SK-N-SH treated with all-trans-retinoic acid at 6 μM for 48 hours (cell line): ENCODE data around the gene TOP2B.

Experiments
- ATAC-seq: fragments of 200-7000 bp; cut with Tn5 transposase; 3 replicates; pipeline ENCODE4 v1.9.1; 2020; ENCODE audit warnings: mild to moderate bottlenecking, moderate library complexity
- ARNTL ChIP-seq: fragments of 450-650 bp; formaldehyde crosslinking; IDR thresholded peaks from 2 replicates; pipeline ENCODE4 v1.5.0; 2020; ENCODE audit warnings: low read depth, mild to moderate bottlenecking, moderate library complexity, borderline replicate concordance
- BACH2 ChIP-seq: fragments of 250-450 bp; sonication (Bioruptor Pico); IDR thresholded peaks from 2 replicates; pipeline ENCODE4 v1.9.0; 2021; ENCODE audit warnings: mild to moderate bottlenecking, borderline replicate concordance
- CREB5 ChIP-seq: fragments of 250-450 bp; sonication (Bioruptor Pico); IDR thresholded peaks from 2 replicates; pipeline ENCODE4 v1.5.1; 2020; ENCODE audit warnings: low read depth, mild to moderate bottlenecking, moderate library complexity
- CSDC2 ChIP-seq: fragments of 250-450 bp; sonication (Bioruptor Pico); IDR thresholded peaks from 2 replicates; pipeline ENCODE4 v1.5.0; 2020; ENCODE audit warnings: mild to moderate bottlenecking, moderate library complexity
- CSRNP3 ChIP-seq: fragments of 250-450 bp; sonication (Bioruptor Pico); IDR thresholded peaks from 2 replicates; pipeline ENCODE4 v1.5.1; 2021; ENCODE audit warnings: mild to moderate bottlenecking, moderate library complexity
- ESRRG ChIP-seq: fragments of 250-450 bp; sonication (Bioruptor Pico); IDR thresholded peaks from 2 replicates; pipeline ENCODE4 v1.6.1; 2021; ENCODE audit warnings: mild to moderate bottlenecking
- GLIS3 ChIP-seq: fragments of 250-450 bp; sonication (Bioruptor Pico); IDR thresholded peaks from 2 replicates; pipeline ENCODE4 v1.5.0; 2020; ENCODE audit warnings: mild to moderate bottlenecking, moderate library complexity
- ISL1 ChIP-seq: fragments of 250-450 bp; sonication (Bioruptor Pico); IDR thresholded peaks from 2 replicates; pipeline ENCODE4 v2.1.2; 2022; ENCODE audit warnings: mild to moderate bottlenecking, moderate library complexity
- OSR1 ChIP-seq: fragments of 250-450 bp; sonication (Bioruptor Pico); IDR thresholded peaks from 2 replicates; pipeline ENCODE4 v1.8.0; 2022; ENCODE audit warnings: moderate library complexity, mild to moderate bottlenecking, inconsistent platforms
- RARB ChIP-seq: fragments of 250-450 bp; sonication (Bioruptor Pico); IDR thresholded peaks from 2 replicates; pipeline ENCODE4 v1.8.0; 2021; ENCODE audit warnings: mild to moderate bottlenecking, moderate library complexity
- SNAI2 ChIP-seq: fragments of 250-450 bp; sonication (Bioruptor Pico); IDR thresholded peaks from 2 replicates; pipeline ENCODE4 v1.5.0; 2020; ENCODE audit warnings: mild to moderate bottlenecking, moderate library complexity
- TCF4 ChIP-seq: fragments of 250-450 bp; sonication (Bioruptor Pico); IDR thresholded peaks from 2 replicates; pipeline ENCODE4 v1.8.0; 2021; ENCODE audit warnings: mild to moderate bottlenecking, moderate library complexity, borderline replicate concordance
- TOX ChIP-seq: fragments of 250-450 bp; sonication (Bioruptor Pico); IDR thresholded peaks from 2 replicates; pipeline ENCODE4 v1.8.0; 2021; ENCODE audit warnings: mild to moderate bottlenecking, moderate library complexity, borderline replicate concordance
- TSHZ2 ChIP-seq: fragments of 250-450 bp; sonication (Bioruptor Pico); IDR thresholded peaks from 2 replicates; pipeline ENCODE4 v1.5.0; 2020; ENCODE audit warnings: mild to moderate bottlenecking, moderate library complexity
- ZC3H10 ChIP-seq: fragments of 250-450 bp; sonication (Bioruptor Pico); IDR thresholded peaks from 2 replicates; pipeline ENCODE4 v1.5.1; 2021; ENCODE audit warnings: mild to moderate bottlenecking, moderate library complexity
- ZFP3 ChIP-seq: fragments of 250-450 bp; sonication (Bioruptor Pico); IDR thresholded peaks from 2 replicates; pipeline ENCODE4 v1.5.0; 2020; ENCODE audit warnings: mild to moderate bottlenecking, moderate library complexity
- ZFP30 ChIP-seq: fragments of 450-650 bp; formaldehyde crosslinking; IDR thresholded peaks from 2 replicates; pipeline ENCODE4 v1.5.0; 2022; ENCODE audit warnings: mild to moderate bottlenecking, moderate library complexity
- ZNF70 ChIP-seq: fragments of 450-650 bp; formaldehyde crosslinking; IDR thresholded peaks from 2 replicates; pipeline ENCODE4 v1.5.0; 2020; ENCODE audit warnings: mild to moderate bottlenecking, moderate library complexity

Gene TOP2B

GRCh38 chr3:25653322-25653721 lies 11.4 kb downstream of the TOP2B start (continued):
- no peak for TF ChIP-seq TSHZ2
- no peak for TF ChIP-seq ZFP30
- TF ChIP-seq TCF4 (CRISPR knock-in tag): no peak

- TF ChIP-seq SNAI2 (CRISPR knock-in tag): no peak
- TF ChIP-seq ESRRG (CRISPR knock-in tag): no peak
- no peak for TF ChIP-seq GLIS3 (CRISPR knock-in tag)
- TF ChIP-seq ARNTL (CRISPR knock-in tag): no peak
- no peak for TF ChIP-seq CREB5 (CRISPR knock-in tag)
- no peak for TF ChIP-seq ISL1 (CRISPR knock-in tag)
- TF ChIP-seq ZNF70: no peak
- TF ChIP-seq CSRNP3: no peak
- no peak for TF ChIP-seq ZFP3 (CRISPR knock-in tag)
- 0 out of 3 replicates have a peak, but pooled peaks have one; percentile 30 for ATAC-seq
These were observed 11.8 kb downstream of the TOP2B start for GRCh38 chr3:25652921-25653320.

GRCh38 chr3:25648925-25649830 lies 15.5 kb downstream of the TOP2B start:
- no peak for ATAC-seq
- no peak for TF ChIP-seq ZC3H10 (CRISPR knock-in tag)

GRCh38 chr3:25648107-25648535 lies 16.6 kb downstream of the TOP2B start:
- peak; percentile 98 for ATAC-seq
- TF ChIP-seq BACH2 (CRISPR knock-in tag): no peak
- TF ChIP-seq CSDC2 (CRISPR knock-in tag): no peak
- TF ChIP-seq OSR1 (CRISPR knock-in tag): no peak
- TF ChIP-seq ZC3H10 (CRISPR knock-in tag): no peak
- TF ChIP-seq TCF4 (CRISPR knock-in tag): no peak
- TF ChIP-seq ARNTL (CRISPR knock-in tag): no peak
- no peak for TF ChIP-seq TSHZ2
- no peak for TF ChIP-seq ISL1 (CRISPR knock-in tag)
- no peak for TF ChIP-seq RARB (CRISPR knock-in tag)
- TF ChIP-seq TOX: no peak
- TF ChIP-seq ZFP3 (CRISPR knock-in tag): no peak
- TF ChIP-seq CREB5 (CRISPR knock-in tag): no peak
